Measurements from ENCODE around the gene NADK2. TPM values are rescaled to one million over a fixed set of nuclear protein-coding genes. Genes with fewer than 3 reads are reported as not detected.

NADK2 gene
- total and polyA plus RNA-seq, 9 donors = 13.5 to 46.7 (median 26.4) TPM

DNA sequence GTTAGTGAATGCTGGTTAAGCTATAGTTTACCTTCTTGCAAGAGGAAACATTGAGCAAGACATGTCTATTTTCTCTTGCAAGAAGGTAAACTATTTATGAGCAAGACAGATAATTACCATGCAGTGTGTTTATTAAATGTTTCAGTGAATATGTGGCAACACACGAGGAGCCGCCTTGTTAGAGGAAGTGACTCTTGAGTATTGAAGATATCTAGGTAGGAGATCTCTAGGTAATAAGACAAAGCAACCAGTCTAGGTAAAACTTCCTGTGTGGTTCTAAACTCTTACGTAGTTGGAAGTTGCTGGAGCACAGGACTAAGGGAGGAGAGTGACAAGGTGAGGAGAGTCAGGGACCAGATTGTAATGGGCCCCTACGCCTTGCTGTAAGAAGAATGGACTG is 73.0 kb downstream of the NADK2 start:
- Histone ChIP-seq H3K9me3 (no peaks in the 10 kb centered on the region), H3K27me3 (no peaks in the 10 kb centered on the region), H3K4me1 (ENCODE audit: insufficient read depth) (no peaks in the 10 kb centered on the region), H3K36me3 (no peaks in the 10 kb centered on the region), H3K4me3 (no peak overlapping the region), H3K27ac (no peak overlapping the region)
- intact Hi-C loops (cut with DNase I) = no loop called here
- WGBS, 3 donors = 90 to 93% (median 93%) methylated on average over 4 of the region's 4 CpGs
- TF ChIP-seq EP300 (IDR thresholded peaks at IDR 0.05) (no peak), POLR2A (IDR thresholded peaks at IDR 0.05) (no peak)
- TF ChIP-seq, protein P1, sequence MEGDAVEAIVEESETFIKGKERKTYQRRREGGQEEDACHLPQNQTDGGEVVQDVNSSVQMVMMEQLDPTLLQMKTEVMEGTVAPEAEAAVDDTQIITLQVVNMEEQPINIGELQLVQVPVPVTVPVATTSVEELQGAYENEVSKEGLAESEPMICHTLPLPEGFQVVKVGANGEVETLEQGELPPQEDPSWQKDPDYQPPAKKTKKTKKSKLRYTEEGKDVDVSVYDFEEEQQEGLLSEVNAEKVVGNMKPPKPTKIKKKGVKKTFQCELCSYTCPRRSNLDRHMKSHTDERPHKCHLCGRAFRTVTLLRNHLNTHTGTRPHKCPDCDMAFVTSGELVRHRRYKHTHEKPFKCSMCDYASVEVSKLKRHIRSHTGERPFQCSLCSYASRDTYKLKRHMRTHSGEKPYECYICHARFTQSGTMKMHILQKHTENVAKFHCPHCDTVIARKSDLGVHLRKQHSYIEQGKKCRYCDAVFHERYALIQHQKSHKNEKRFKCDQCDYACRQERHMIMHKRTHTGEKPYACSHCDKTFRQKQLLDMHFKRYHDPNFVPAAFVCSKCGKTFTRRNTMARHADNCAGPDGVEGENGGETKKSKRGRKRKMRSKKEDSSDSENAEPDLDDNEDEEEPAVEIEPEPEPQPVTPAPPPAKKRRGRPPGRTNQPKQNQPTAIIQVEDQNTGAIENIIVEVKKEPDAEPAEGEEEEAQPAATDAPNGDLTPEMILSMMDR (IDR thresholded peaks at IDR 0.05) = no peak
- DNase-seq = no peak

DNA sequence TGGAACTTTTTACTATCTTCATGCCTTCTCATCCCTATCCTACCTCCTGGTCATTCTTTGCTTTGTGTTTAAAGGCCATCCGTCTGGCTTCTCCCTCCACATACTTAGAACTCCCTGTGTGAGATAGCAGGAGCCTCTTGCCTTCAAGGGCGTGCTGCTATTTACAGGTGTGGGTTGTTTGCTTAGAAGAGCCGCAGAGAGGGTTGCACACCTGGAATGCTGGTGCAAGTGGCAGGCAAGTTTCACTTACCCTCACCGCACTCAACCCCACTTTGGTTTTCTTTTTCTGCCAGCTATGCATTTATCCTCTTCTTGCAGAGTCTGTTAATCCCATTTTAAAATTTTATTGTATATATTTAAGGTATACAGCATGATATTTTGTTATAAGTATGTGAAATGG is 77.3 kb downstream of the NADK2 start:
- TF ChIP-seq EP300 (IDR thresholded peaks at IDR 0.05) = no peak
- TF ChIP-seq, protein P1 (IDR thresholded peaks at IDR 0.05) = no peak
- no peak for TF ChIP-seq POLR2A (IDR thresholded peaks at IDR 0.05)
- no peak overlapping the region for H3K27ac ChIP-seq
- no peak for DNase-seq
- H3K4me3 ChIP-seq = no peak overlapping the region
- intact Hi-C loops (cut with DNase I) = no loop called here
- H3K27me3 ChIP-seq = no peaks in the 10 kb centered on the region
- no peaks in the 10 kb centered on the region for H3K4me1 ChIP-seq (ENCODE audit: insufficient read depth)
- 88 to 93% (median 91%) methylated on average over 4 of the region's 4 CpGs for WGBS, 3 donors
- no peaks in the 10 kb centered on the region for H3K36me3 ChIP-seq
- H3K9me3 ChIP-seq = no peaks in the 10 kb centered on the region

DNA sequence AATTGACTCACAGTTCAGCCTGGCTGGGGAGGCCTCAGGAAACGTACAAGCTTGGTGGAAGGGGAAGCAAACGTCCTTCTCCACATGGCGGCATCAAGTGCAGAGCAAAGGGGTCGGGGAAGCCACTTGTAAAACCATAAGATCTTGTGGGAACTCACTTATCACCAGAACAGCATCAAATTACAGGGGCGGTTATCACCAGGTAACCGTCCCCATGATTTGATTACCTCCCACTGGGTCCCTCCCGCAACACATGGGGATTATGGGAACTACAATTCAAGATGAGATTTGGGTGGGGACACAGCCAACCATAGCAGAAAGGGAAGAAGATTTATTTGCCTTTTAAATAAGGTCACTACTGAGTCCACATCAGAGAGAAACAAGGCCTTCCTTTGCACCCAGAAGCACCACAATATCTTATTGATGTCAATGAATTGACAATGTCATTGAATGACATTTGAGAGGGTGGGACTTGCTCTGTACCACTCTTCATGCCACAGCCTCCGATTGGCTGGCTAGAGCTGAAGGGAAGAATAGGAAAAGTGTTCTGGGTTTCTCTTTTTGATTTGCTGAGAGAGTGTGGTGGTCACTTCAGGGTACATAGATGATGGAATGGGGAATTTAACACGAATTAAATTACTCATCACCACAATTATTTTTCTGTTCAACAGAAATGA is 78.8 kb downstream of the NADK2 start:
- no peak for TF ChIP-seq POLR2A (IDR thresholded peaks at IDR 0.05)
- no peak for TF ChIP-seq EP300 (IDR thresholded peaks at IDR 0.05)
- TF ChIP-seq, protein P1 (IDR thresholded peaks at IDR 0.05) = no peak
- no peaks in the 10 kb centered on the region for H3K4me1 ChIP-seq (ENCODE audit: insufficient read depth)
- intact Hi-C loops (cut with DNase I) = no loop called here
- H3K4me3 ChIP-seq = no peak overlapping the region
- no peaks in the 10 kb centered on the region for H3K27me3 ChIP-seq
- H3K9me3 ChIP-seq = no peaks in the 10 kb centered on the region
- WGBS, 3 donors = 85 to 86% (median 86%) methylated on average over 9 of the region's 9 CpGs
- no peak for DNase-seq
- H3K27ac ChIP-seq = no peak overlapping the region
- no peaks in the 10 kb centered on the region for H3K36me3 ChIP-seq

DNA sequence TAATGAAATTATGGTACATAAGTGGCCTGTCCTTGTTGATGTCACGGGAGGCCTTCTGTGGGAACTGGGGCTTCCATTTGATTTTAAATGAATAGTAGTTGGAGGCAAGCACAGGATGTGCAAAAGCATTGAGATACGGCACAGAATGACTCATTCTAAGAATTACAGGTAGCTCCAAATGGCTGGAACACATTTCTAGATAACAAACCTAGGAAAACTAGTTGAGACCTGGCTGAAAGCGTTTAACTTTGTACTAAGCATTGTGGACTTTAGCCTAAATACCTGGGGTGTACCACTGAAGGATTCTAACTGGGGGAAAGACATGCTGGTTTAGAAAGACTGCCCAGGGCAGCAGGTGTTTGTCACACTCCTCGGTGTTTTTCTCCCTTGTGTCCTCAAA is 80.4 kb downstream of the NADK2 start:
- TF ChIP-seq, protein P1 (IDR thresholded peaks at IDR 0.05) = no peak
- TF ChIP-seq EP300 (IDR thresholded peaks at IDR 0.05) (no peak), POLR2A (IDR thresholded peaks at IDR 0.05) (no peak)
- no peaks in the 10 kb centered on the region for H3K36me3 ChIP-seq
- DNase-seq = no peak
- no peaks in the 10 kb centered on the region for H3K27me3 ChIP-seq
- H3K27ac ChIP-seq = no peak overlapping the region
- no peaks in the 10 kb centered on the region for H3K9me3 ChIP-seq
- H3K4me3 ChIP-seq = no peak overlapping the region
- 93 to 97% (median 96%) methylated on average over 4 of the region's 4 CpGs for WGBS, 3 donors
- intact Hi-C loops (cut with DNase I) = no loop called here
- H3K4me1 ChIP-seq (ENCODE audit: insufficient read depth) = peaks cover under 1% of the 10 kb centered on the region

Measured in ovary (tissue), 9 donors.